ENCODE data around the gene MYEOV.

DNA sequence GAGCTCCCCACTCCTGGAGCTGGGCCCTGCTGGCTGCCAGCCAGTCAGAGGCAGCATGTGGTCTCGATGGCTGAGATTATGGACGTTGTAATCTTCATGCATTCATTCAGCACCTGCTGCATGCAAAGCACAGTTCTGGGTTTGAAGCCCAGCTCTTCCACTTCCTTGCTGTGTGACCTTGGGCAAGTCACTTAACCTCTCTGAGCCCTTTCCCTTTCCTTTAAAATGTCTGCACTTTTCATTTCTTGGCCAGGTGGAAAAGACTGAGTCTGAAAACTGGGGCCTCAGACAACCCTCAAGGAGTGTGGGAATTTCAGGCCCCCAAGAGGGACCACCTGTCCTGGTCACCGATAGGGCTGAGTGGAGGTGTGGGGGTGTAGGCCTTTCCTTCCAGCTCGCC, 24.6 kb upstream of the MYEOV start:
- TF ChIP-seq RBBP5 (conservative IDR thresholded peaks at IDR 0.05) = no peak
- no peak for TF ChIP-seq JUND (IDR thresholded peaks at IDR 0.05; ENCODE audit: low read depth, low read length)
- TF ChIP-seq, protein P1, sequence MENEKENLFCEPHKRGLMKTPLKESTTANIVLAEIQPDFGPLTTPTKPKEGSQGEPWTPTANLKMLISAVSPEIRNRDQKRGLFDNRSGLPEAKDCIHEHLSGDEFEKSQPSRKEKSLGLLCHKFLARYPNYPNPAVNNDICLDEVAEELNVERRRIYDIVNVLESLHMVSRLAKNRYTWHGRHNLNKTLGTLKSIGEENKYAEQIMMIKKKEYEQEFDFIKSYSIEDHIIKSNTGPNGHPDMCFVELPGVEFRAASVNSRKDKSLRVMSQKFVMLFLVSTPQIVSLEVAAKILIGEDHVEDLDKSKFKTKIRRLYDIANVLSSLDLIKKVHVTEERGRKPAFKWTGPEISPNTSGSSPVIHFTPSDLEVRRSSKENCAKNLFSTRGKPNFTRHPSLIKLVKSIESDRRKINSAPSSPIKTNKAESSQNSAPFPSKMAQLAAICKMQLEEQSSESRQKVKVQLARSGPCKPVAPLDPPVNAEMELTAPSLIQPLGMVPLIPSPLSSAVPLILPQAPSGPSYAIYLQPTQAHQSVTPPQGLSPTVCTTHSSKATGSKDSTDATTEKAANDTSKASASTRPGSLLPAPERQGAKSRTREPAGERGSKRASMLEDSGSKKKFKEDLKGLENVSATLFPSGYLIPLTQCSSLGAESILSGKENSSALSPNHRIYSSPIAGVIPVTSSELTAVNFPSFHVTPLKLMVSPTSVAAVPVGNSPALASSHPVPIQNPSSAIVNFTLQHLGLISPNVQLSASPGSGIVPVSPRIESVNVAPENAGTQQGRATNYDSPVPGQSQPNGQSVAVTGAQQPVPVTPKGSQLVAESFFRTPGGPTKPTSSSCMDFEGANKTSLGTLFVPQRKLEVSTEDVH (IDR thresholded peaks at IDR 0.05; ENCODE audit: low read depth, partially characterized antibody) = no peak
- TF ChIP-seq, protein P2, sequence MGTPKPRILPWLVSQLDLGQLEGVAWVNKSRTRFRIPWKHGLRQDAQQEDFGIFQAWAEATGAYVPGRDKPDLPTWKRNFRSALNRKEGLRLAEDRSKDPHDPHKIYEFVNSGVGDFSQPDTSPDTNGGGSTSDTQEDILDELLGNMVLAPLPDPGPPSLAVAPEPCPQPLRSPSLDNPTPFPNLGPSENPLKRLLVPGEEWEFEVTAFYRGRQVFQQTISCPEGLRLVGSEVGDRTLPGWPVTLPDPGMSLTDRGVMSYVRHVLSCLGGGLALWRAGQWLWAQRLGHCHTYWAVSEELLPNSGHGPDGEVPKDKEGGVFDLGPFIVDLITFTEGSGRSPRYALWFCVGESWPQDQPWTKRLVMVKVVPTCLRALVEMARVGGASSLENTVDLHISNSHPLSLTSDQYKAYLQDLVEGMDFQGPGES (IDR thresholded peaks at IDR 0.05) = no peak
- TF ChIP-seq, protein P3, sequence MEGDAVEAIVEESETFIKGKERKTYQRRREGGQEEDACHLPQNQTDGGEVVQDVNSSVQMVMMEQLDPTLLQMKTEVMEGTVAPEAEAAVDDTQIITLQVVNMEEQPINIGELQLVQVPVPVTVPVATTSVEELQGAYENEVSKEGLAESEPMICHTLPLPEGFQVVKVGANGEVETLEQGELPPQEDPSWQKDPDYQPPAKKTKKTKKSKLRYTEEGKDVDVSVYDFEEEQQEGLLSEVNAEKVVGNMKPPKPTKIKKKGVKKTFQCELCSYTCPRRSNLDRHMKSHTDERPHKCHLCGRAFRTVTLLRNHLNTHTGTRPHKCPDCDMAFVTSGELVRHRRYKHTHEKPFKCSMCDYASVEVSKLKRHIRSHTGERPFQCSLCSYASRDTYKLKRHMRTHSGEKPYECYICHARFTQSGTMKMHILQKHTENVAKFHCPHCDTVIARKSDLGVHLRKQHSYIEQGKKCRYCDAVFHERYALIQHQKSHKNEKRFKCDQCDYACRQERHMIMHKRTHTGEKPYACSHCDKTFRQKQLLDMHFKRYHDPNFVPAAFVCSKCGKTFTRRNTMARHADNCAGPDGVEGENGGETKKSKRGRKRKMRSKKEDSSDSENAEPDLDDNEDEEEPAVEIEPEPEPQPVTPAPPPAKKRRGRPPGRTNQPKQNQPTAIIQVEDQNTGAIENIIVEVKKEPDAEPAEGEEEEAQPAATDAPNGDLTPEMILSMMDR (IDR thresholded peaks at IDR 0.05 in 2 of 3, conservative IDR thresholded peaks at IDR 0.05 in 1 of 3; ENCODE audit: control insufficient read depth in 2 of 3, extremely low read depth in 1 of 3, insufficient read depth in 1 of 3, low read depth in 3 of 3, low read length in 3 of 3) = no peak
- no peak for TF ChIP-seq POLR2A (IDR thresholded peaks at IDR 0.05; ENCODE audit: low read depth, low read length)
- TF ChIP-seq TCF12 (IDR thresholded peaks at IDR 0.05; ENCODE audit: low read depth, low read length) = no peak
- no peak for TF ChIP-seq POLR2AphosphoS5 (IDR thresholded peaks at IDR 0.05; ENCODE audit: low read length)
- no peak for TF ChIP-seq CEBPB (IDR thresholded peaks at IDR 0.05; ENCODE audit: borderline replicate concordance in 1 of 2, low read depth in 2 of 2, low read length in 2 of 2)
- no peak for TF ChIP-seq SMC3 (IDR thresholded peaks at IDR 0.05; ENCODE audit: borderline replicate concordance, low read length)
- no peak for TF ChIP-seq SPI1 (IDR thresholded peaks at IDR 0.05; ENCODE audit: borderline replicate concordance, insufficient read depth, low read depth, low read length)
